ENCODE results near the gene BEND5. TPM values are rescaled to one million over a fixed set of nuclear protein-coding genes. Genes with fewer than 3 reads are reported as not detected.

BEND5 gene
- total RNA-seq, 3 donors from 2014 or later (not counting 1 experiment from before 2014, with no cell fraction given), result 1.2 to 5.1 (median 2.6) TPM

- H3K4me1 Mint-ChIP-seq, result no peaks in the 10 kb centered on the region
- H3K4me3 Mint-ChIP-seq, result no peak overlapping the region
- Histone ChIP-seq H3K4me1 (ENCODE audit: control insufficient read depth, insufficient read depth, low read length) (no peaks in the 10 kb centered on the region), H3K4me3 (ENCODE audit: low read length) (no peak overlapping the region), H3K36me3 (ENCODE audit: control insufficient read depth, insufficient read depth, low read length) (no peaks in the 10 kb centered on the region), H3K9me3 (ENCODE audit: control insufficient read depth, insufficient read depth, low read length) (no peaks in the 10 kb centered on the region), H3K27ac (ENCODE audit: low read length) (no peak overlapping the region), H3K27me3 (ENCODE audit: control insufficient read depth, insufficient read depth, low read length) (no peaks in the 10 kb centered on the region)
- intact Hi-C loops (cut with micrococcal nuclease), result no loop called here
- H3K36me3 Mint-ChIP-seq, result no peaks in the 10 kb centered on the region
- peaks cover 0 to 3% of the 10 kb centered on the region in 2 donors for H3K27me3 Mint-ChIP-seq (ENCODE audit: low read depth in 2 of 2)
- ATAC-seq (no peak), DNase-seq (no peak)
- H3K27ac Mint-ChIP-seq, result no peak overlapping the region
- TF ChIP-seq CTCF (IDR thresholded peaks at IDR 0.05), result no peak
- WGBS (ENCODE audit: insufficient coverage), result 97% methylated on average over 5 of the region's 5 CpGs
- H3K9me3 Mint-ChIP-seq, result no peaks in the 10 kb centered on the region
Observed at GRCh38 chr1:48715921-48716320, 60.8 kb downstream of the BEND5 start.

- Histone ChIP-seq H3K27me3 (ENCODE audit: control insufficient read depth, insufficient read depth, low read length) (no peaks in the 10 kb centered on the region), H3K27ac (ENCODE audit: low read length) (no peak overlapping the region), H3K36me3 (ENCODE audit: control insufficient read depth, insufficient read depth, low read length) (no peaks in the 10 kb centered on the region), H3K4me1 (ENCODE audit: control insufficient read depth, insufficient read depth, low read length) (no peaks in the 10 kb centered on the region), H3K4me3 (ENCODE audit: low read length) (no peak overlapping the region), H3K9me3 (ENCODE audit: control insufficient read depth, insufficient read depth, low read length) (no peaks in the 10 kb centered on the region)
- Mint-ChIP-seq H3K4me3 (no peak overlapping the region), H3K27me3 (ENCODE audit: low read depth in 2 of 2) (peaks cover 0 to 3% of the 10 kb centered on the region in 2 donors), H3K9me3 (no peaks in the 10 kb centered on the region), H3K27ac (no peak overlapping the region), H3K4me1 (no peaks in the 10 kb centered on the region), H3K36me3 (no peaks in the 10 kb centered on the region)
- no peak for TF ChIP-seq CTCF (IDR thresholded peaks at IDR 0.05)
- WGBS (ENCODE audit: insufficient coverage), result 83% methylated on average over 2 of the region's 2 CpGs
- intact Hi-C loops (cut with micrococcal nuclease), result no loop called here
- DNase-seq, result no peak
- ATAC-seq, result no peak
Observed at GRCh38 chr1:48710915-48711314, 65.8 kb downstream of the BEND5 start.

- no peaks in the 10 kb centered on the region for H3K9me3 ChIP-seq (ENCODE audit: control insufficient read depth, insufficient read depth, low read length)
- H3K4me3 ChIP-seq (ENCODE audit: low read length), result no peak overlapping the region
- no peaks in the 10 kb centered on the region for H3K36me3 ChIP-seq (ENCODE audit: control insufficient read depth, insufficient read depth, low read length)
- Mint-ChIP-seq H3K4me3 (no peak overlapping the region), H3K4me1 (no peaks in the 10 kb centered on the region), H3K9me3 (no peaks in the 10 kb centered on the region), H3K27me3 (ENCODE audit: low read depth in 2 of 2) (peaks cover 0 to 3% of the 10 kb centered on the region in 2 donors), H3K27ac (no peak overlapping the region), H3K36me3 (no peaks in the 10 kb centered on the region)
- ATAC-seq (no peak), DNase-seq (no peak)
- H3K27me3 ChIP-seq (ENCODE audit: control insufficient read depth, insufficient read depth, low read length), result no peaks in the 10 kb centered on the region
- no peak for TF ChIP-seq CTCF (IDR thresholded peaks at IDR 0.05)
- H3K4me1 ChIP-seq (ENCODE audit: control insufficient read depth, insufficient read depth, low read length), result no peaks in the 10 kb centered on the region
- no peak overlapping the region for H3K27ac ChIP-seq (ENCODE audit: low read length)
- 94% methylated on average over 2 of the region's 2 CpGs for WGBS (ENCODE audit: insufficient coverage)
- intact Hi-C loops (cut with micrococcal nuclease), result no loop called here
Observed at GRCh38 chr1:48710318-48710717, 66.4 kb downstream of the BEND5 start.

- WGBS (ENCODE audit: insufficient coverage), result 93% methylated on average over 5 of the region's 6 CpGs
- H3K27me3 ChIP-seq (ENCODE audit: control insufficient read depth, insufficient read depth, low read length), result no peaks in the 10 kb centered on the region
- no peaks in the 10 kb centered on the region for H3K9me3 ChIP-seq (ENCODE audit: control insufficient read depth, insufficient read depth, low read length)
- TF ChIP-seq CTCF (IDR thresholded peaks at IDR 0.05), result no peak
- H3K4me1 ChIP-seq (ENCODE audit: control insufficient read depth, insufficient read depth, low read length), result no peaks in the 10 kb centered on the region
- H3K36me3 ChIP-seq (ENCODE audit: control insufficient read depth, insufficient read depth, low read length), result no peaks in the 10 kb centered on the region
- H3K4me1 Mint-ChIP-seq, result no peaks in the 10 kb centered on the region
- H3K4me3 Mint-ChIP-seq, result no peak overlapping the region
- H3K27ac ChIP-seq (ENCODE audit: low read length), result no peak overlapping the region
- no peaks in the 10 kb centered on the region for H3K9me3 Mint-ChIP-seq
- ATAC-seq (no peak), DNase-seq (no peak)
- intact Hi-C loops (cut with micrococcal nuclease), result no loop called here
- peaks cover 0 to 12% of the 10 kb centered on the region in 2 donors for H3K27me3 Mint-ChIP-seq (ENCODE audit: low read depth in 2 of 2)
- no peak overlapping the region for H3K4me3 ChIP-seq (ENCODE audit: low read length)
- H3K36me3 Mint-ChIP-seq, result no peaks in the 10 kb centered on the region
- no peak overlapping the region for H3K27ac Mint-ChIP-seq
Observed at GRCh38 chr1:48704736-48705135, 72.0 kb downstream of the BEND5 start.

Data from natural killer cell (primary cell).